ENCODE results near the gene RPAP2.
"Not testable (repeated sequence)": the region's sequence is repeated elsewhere in the genome, so short reads cannot be mapped to it uniquely, and the experiment has no call there.

The RPAP2 gene

GRCh38 chr1:92376345-92376744, 77.5 kb downstream of the RPAP2 start:
- no peak for DNase-seq (ENCODE audit: low spot score)

- not testable (repeated sequence) for DNase-seq (ENCODE audit: low spot score)
Measured at GRCh38 chr1:92377991-92378390, 79.1 kb downstream of the RPAP2 start.

DNA sequence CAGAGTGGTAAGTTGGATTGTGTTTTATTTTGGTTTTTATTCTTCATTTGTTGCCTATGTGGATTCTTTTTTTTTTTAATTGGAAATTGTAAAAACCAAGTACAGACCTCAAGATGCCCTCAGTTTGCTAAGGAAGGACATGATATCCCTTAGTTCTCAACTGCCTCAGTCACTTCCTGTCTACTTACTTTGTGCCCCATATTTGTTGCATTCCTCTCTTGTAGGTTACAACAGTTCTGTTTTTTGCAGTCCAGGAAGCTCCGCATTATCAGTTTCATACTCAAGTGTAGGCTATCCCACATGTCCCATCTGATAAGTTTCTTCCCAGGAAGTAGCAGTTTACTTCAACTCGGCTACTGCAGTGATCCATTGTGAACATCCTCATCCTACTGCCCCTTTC, 82.0 kb downstream of the RPAP2 start:
- DNase-seq (ENCODE audit: low spot score), result no peak

- not testable (repeated sequence) for DNase-seq (ENCODE audit: low spot score)
Measured at GRCh38 chr1:92393966-92394365, 95.1 kb downstream of the RPAP2 start.

GRCh38 chr1:92398519-92398918, 99.7 kb downstream of the RPAP2 start:
- DNase-seq (ENCODE audit: low spot score), result no peak

DNA sequence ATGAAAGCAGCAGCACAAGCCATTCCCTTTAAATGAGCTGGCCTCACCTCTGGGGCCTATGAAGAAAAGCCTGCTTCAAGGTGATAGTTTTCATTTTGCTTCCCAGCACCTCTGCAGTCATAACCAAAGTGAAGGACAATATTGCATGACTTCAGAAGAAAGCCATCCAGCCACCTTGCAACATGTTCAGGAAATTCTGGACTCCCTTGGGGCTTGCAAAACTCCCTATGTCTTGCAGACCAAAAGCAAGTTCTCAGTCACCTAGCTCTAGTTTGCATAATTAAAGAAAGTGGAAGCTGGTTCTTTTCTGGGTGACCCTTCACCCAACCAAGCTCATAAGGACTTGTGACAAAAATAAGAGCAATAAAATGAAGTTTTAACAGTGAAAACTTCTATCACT, 100.2 kb downstream of the RPAP2 start:
- no peak for DNase-seq (ENCODE audit: low spot score)

- no peak for DNase-seq (ENCODE audit: low spot score)
Measured at GRCh38 chr1:92404661-92405060, 105.8 kb downstream of the RPAP2 start.

DNA sequence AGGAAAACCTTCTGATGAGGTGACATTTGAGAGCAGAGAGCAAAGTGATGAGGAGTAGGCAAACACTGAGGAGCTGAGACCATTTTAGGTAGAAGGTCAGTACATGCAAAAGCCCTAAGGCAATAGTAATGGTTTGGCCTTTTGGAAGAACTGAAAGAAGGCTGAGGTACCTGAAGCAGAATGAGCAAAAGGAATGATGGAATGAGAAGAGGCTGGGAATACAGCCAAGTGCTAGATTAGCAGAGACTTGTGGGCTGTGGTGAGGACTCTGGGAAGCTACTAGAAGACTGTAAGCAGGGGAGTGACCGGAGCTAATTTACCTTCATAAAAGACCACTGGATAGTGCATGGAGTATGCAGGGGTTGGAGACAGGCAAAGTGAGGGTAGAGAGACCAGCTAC, 110.0 kb downstream of the RPAP2 start:
- DNase-seq (ENCODE audit: low spot score), result no peak

DNA sequence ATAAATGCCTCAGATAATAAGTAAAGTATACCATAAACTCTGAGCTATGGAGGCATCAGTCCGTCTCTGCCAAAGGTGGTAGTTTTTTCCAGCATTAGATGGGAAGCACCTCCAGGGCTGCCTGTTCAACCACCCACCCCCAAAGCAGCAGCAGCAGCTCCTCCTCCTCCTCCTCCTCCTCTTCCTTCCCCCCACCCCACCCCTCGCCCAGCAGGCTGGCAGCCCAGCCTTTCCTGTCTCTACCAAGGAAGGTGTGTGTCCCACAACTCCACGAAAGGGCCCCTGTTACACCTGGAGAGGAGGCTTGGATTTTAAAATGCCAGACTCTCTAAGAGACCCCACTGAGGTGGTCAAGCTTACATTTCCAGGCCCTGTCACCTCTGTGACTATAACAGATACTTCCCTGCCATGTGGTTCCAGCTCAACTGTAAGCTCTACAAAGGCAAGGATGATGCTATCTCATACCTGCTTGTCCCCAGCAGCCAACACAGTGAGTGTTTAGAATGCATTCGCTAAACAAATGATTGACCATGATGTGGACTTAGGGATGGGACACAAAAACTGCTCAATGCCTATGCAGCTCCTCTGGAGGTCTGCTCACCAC, 111.2 kb downstream of the RPAP2 start:
- no peak for DNase-seq (ENCODE audit: low spot score)

DNA sequence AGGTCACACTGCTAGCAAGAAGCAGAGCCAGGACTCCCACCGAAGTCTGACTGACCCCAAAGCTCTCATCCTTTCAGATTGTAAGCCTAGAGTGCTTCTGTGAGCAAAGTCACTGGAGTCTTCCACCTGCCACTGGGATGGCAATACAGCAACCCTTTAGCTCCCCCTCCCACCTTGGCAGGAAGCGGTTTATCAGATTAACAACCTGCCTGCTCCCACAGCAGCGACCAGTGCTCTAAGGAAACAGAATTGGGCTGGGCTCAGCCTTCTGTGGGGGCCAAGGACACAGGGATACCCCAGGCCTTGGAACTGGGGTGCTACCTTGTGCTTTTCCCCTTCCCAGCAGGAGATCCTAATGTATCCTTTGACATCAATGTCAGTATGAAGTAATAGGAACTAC, 111.8 kb downstream of the RPAP2 start:
- DNase-seq (ENCODE audit: low spot score), result no peak

- DNase-seq (ENCODE audit: low spot score), result no peak
Measured at GRCh38 chr1:92411511-92411910, 112.7 kb downstream of the RPAP2 start.

GRCh38 chr1:92419642-92420041, 120.8 kb downstream of the RPAP2 start:
- DNase-seq (ENCODE audit: low spot score), result no peak

DNA sequence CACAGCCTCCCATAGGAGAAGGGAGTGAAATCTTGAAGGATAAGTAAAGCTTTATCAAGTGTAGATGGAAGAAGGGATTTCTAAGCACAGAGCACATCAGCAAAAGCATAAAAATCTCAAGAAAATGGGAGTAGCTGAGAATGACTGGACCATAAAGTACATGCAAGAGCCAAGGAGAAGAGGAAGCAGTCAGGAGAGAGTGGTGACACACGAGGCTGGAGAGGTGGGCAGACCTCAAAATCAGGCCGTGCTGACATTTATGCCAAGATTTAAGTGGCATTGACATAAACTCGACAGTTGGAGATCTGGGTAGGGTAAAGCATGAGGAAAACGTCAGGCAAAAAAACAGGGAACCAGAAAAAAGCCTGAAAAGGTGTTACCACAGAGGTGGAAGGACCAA, 125.5 kb downstream of the RPAP2 start:
- no peak for DNase-seq (ENCODE audit: low spot score)

DNA sequence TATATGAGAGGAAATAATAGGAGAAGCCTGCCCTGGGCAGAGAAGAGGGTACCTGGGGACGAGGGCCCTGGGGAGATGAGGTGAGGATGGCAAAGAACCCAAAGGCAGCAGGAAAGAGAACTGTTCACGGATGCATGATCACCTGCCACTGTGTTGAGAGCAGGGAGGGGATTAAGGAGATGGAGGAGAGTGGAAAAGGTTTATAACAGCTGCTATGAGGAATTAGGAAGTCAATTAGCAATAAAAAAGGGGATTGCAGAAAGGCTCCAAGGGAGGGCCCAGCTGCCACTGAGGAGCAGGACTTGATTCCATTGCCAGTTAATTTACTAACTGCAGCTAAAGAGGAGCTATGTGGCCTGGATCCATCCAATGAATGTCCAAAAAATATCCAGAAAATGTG, 126.8 kb downstream of the RPAP2 start:
- DNase-seq (ENCODE audit: low spot score), result no peak

- DNase-seq (ENCODE audit: low spot score), result no peak
Measured at GRCh38 chr1:92430030-92430429, 131.2 kb downstream of the RPAP2 start.

DNA sequence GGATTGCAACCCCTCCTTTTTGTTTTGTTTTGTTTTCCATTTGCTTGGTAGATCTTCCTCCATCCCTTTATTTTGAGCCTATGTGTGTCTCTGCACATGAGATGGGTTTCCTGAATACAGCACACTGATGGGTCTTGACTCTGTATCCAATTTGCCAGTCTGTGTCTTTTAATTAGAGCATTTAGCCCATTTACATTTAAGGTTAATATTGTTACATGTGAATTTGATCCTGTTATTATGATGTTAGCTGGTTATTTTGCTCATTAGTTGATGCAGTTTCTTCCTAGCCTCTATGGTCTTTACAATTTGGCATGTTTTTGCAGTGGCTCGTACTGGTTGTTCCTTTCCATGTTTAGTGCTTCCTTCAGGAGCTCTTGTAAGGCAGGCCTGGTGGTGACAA, 135.7 kb downstream of the RPAP2 start:
- not testable (repeated sequence) for DNase-seq (ENCODE audit: low spot score)

DNA sequence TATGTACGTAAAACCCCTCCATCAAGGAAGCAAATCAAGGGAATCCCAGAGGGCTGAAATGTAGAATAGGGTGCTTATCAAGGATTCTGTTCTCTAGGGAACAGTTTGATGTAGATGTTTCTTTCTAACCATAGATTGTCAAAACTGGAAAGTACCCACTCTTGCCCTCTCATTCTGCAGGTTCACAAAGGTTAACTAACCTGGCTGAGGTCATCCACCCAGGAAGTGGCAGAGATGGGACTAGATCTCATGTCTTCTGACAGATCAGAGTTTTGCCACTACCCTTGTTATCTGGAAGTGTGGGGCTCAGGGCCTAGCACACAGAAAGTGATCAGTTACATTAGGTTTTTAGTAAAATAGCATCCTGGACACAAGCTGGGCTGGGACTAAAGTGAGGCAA, 140.4 kb downstream of the RPAP2 start:
- DNase-seq (ENCODE audit: low spot score), result no peak

- DNase-seq (ENCODE audit: low spot score), result no peak
Measured at GRCh38 chr1:92441316-92441696, 142.4 kb downstream of the RPAP2 start.

- peak; percentile 57 for DNase-seq (ENCODE audit: low spot score)
Measured at GRCh38 chr1:92441697-92442342, 143.0 kb downstream of the RPAP2 start.

- DNase-seq (ENCODE audit: low spot score), result no peak
Measured at GRCh38 chr1:92442351-92442750, 143.5 kb downstream of the RPAP2 start.

DNA sequence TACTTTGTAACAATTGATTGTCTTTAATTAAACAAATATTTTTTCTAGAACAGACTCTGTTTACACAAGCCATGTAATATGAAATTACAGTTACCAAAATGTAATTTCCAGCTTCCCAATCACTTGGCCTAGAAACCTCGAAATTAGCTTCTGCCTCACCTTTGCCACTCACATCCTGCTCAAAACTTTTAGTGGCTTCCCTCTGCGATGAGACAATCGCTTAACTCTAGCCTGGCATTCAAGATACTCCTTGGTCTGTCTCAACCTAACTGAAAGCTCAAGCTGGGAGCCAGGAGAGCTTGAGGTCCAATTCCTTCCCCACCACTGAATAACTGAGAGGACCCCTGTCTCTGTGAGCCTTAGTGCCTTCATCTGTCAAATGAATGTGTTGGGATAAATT, 145.0 kb downstream of the RPAP2 start:
- no peak for DNase-seq (ENCODE audit: low spot score)

- no peak for DNase-seq (ENCODE audit: low spot score)
Measured at GRCh38 chr1:92444351-92444750, 145.5 kb downstream of the RPAP2 start.

- DNase-seq (ENCODE audit: low spot score), result no peak
Measured at GRCh38 chr1:92445865-92446264, 147.0 kb downstream of the RPAP2 start.

- no peak for DNase-seq (ENCODE audit: low spot score)
Measured at GRCh38 chr1:92446546-92446945, 147.7 kb downstream of the RPAP2 start.
